Limb (tissue), 2 donors: ENCODE results near the gene UNC80.
A peak's percentile ranks its signal among the peaks of the same experiment; 100 is the strongest.

ENCODE experiments used
- DNase-seq, 2 donors: peaks; one replicate each; pipeline ENCODE4 v3.0.0-alpha.2; 2016; ENCODE audit errors: extremely low spot score in 2 of 2

UNC80 gene

DNA sequence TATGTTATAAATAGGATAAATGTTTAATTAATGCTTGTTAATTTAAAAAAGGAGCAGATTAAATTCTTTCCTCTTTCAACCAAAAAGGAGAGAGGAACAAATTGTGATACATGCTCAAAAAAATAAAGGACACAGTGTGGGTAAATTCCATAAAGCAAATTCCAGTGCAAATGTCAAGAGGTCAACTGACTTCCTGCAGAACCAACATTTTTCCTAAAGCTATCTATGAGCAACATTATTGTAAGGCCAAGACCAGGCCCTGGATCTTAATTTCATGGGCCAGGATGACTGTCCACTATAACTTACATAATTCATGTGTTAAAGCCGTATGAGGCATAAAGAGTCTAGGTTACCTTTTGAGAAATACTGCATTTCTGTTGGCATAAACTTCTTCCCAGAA lies 136.9 kb downstream of the UNC80 start:
- DNase-seq: no peak

DNA sequence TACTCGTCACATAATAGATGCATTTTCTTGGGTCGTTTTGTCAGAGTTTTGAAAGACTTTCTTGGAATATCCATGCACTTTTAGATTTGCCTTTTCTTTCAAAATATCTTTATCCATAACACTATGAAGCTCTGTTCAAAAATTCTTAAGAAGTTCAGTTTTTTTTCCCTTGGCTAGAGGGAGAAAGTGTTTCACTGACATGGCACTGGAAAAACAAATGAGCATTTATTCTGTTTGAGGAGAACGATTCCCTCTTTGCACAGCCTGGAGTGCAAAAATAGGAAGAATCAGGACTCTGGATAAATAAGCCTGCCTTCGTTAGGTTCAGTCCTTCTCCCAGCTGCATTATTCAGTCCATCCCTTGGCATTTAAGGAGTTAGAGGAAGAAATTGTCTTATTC lies 139.9 kb downstream of the UNC80 start:
- DNase-seq: no peak

DNA sequence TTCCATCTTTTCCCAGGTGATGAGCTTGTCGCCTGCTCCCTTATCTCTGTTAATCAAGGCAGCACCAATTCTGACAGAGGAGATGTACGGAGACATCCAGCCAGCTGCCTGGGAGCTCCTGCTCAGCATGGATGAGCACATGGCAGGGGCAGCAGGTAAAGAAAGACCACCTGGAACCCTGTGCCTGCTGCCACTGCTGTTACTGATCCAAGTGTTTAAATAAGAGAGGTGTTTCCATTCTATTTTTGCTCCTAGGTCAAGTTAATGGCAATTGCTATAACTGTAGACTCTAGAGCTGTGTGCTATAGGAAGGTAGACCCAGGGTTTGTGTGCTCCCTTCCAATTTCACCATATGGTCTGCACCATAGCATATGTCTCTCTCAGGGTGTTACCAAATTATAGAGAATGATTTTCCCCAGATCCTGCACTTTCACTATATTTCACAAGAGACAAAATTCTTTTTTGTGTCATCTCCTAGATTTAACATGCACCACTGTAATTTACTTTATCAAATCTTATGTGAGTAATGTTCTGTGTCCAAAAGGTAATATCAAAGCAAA lies 142.2 kb downstream of the UNC80 start:
- DNase-seq: no peak

DNA sequence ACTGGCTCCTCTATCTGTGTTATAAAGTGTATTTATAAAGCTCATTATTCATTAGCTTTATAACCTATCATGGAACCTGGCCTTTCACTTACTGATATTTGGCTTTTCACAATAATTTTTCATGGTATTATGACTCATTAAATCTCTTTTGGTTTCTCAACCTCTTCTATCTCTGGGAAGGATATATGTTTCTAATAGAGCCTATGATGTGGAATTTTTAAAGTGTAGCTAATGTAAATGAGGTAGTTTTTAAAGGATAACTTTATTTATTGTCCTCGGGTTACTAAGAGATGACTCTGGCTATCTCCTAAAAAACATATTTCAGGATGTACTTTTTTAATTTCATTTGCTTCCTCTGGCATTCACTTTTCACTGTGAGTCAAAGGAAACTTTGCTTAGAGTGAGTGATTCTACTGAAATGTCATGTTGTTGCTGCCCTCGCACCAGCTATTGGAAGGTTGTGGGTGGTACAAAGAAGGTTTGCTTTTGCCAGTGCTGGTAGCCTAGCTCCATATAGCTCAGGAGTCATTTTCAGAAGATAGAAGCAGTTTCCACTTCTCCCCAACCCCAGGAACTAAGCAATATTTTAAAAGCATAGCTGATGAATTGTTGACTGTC lies 145.6 kb downstream of the UNC80 start:
- no peak for DNase-seq

DNA sequence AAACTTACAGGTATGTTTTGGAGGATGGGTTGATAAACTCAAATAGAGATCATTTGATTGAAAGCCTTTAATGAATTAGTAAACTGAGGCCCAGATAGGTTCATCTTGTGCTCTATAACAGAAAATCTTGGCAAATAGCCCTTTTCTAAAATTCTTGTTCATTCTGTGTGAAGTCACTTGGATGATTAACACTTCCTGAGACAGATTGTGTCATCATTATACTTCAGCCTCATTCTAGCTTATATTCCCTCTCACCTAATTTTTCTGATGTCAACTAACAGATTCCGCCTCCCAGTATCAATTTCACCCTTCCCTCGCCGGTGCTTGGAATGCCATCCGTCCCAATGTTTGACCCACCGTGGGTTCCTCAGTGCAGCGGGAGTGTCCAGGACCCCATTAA lies 146.6 kb downstream of the UNC80 start:
- DNase-seq: no peak

DNA sequence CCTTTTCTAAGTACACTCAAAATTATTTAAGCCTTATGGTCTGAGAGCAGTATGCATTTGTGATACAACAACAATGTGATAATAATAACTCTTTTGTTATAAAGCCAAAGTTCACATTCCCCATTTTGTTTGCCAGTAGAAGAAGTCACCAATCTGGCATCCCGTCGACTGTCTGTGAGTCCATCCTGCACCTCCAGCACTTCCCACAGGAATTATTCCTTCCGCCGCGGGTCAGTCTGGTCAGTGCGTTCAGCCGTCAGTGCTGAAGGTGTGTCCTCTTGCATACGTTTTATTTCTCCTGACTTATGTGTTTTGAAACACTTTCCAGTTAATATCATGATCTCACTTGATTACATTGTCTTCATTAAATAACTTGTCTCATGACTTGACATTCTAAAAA lies 150.5 kb downstream of the UNC80 start:
- no peak for DNase-seq

DNA sequence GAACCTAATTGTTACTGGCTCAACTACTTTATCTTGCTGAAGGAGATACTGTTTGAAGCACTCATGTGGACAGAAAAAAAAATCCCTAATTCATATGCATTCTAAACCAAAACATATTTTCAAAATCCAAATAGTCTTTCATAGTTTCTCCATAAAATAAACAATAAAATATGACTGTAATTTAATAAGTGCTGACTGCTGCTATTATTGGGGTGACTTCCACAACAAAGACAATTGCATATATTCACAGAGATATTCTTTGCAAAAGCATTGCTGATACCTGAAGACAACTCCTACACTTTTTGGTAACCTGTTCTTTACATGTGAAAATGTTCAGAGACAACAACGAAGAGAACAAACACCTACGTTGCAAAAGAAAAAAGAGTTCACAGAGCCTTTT lies 157.7 kb downstream of the UNC80 start:
- no peak for DNase-seq

DNA sequence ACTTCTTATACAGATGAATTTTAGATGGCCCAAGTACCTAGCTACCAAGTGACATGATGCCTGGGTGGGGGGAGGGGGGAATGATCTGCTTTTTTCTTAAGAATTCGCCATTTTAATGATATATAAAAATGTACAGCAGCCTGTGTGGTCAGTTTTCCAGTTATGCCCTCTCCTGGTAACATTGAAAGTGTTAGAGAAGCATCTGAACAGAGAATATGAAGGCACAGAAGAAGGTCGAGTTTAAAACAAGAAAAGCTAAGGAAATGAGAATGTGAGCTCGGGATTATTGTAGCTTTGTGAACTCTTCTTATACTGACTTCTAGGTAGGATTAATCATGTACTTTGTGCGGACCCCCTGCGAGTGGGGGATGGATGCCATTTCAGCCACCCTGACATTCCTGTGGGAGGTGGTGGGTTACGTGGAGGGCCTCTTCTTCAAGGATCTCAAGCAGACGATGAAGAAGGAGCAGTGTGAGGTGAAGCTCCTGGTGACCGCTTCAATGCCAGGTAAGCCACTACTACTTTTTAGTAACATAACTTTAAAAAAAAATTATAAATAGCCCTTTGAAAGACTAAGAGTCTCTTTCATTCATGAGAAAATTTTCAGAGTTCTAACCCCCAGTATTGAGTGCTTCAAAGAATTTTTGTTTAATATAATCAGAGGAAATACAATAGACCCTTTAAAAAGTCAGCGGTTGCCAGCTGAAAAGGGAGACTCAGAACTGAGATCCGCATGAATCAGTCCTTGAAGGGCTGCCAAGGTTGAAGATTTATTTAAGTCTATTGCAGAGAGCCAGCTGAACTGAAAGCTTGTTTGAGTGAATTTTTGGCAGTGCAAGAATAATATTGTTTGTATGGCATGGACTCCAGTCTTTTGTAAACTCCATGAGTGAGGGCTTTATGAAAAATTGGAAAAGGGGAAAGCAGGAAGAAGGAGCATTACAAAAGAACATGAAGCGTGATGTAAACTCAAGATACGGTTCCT lies 162.2 kb downstream of the UNC80 start:
- peak in 1 of 2 donors; percentile 85 for DNase-seq

DNA sequence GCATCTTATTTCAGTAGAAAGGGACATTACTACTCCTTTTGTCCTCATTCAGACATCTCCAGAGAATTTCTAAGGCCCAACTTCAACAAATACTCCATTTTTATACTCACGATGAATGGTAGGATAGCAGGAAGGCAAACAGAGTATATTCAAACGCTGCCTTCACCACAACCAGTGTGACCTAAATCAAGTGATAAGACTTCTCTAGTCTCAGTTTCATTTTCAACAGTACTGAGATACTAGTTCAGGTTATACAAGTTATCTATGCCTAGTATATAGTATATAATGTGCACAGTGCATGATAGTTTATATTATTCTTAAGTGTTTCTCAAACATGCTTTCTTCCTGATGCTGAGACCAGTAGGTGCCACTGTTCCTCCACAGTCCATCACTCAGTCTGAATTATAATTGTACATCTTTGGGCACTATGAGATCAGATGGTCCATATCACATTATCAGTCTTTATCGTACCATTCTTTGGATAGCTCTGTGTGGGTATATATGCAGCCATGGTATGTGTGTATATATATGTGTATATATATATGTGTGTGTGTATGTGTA lies 164.6 kb downstream of the UNC80 start:
- DNase-seq: no peak

DNA sequence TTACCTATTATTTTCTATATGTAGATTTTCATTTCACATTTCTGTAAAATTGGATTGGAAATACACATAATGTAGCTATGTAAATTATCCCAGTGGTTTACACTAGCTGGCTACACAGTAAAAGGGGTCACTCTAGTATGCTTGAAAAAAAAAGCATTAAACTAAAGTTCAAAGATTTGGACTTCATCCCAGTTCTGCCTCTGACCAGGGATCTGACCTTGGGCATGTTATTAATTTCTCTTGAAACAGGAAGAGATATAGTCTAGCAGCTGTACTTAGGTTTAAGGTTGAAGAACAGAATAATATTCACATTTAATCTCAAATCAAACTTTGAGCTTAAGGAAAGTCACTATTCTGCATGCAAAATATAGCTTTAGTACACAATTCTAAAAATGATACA lies 166.3 kb downstream of the UNC80 start:
- DNase-seq: no peak

DNA sequence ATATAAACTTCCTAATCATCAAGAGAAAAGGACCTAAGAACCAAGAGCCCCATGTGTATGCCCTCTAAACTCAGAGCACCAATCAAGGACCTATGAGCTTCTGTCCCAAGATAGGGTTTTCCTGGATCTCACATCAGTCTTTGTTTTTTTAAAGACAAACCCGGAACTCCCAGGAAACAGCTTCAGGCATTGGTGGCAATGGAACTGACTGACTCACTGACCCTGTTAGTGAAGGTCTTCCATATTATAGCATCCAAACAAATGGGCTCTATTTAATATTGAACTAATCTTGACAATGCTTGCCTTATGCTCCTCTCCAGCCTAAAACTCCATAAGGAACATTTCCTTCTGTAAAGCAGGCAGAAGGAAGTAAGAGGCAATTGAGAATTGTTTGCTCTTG lies 167.3 kb downstream of the UNC80 start:
- DNase-seq: no peak

DNA sequence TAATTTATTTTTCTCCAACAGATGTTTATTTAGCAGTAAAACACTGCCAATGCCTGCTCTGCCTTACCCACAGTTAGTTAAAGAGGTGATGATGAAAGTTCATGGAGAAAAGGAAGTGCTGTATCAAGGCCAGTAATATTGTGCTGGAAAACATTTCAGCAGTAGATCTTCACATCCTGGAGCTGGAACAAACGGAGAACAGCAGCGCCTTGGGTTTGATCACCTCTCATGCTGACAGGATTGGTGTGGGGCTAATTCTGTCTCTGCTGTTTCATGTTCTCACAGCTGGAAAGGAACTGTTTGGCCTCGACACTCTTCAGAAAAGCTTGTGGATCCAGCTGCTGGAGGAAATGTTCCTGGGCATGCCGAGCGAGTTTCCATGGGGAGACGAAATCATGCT lies 169.3 kb downstream of the UNC80 start:
- no peak for DNase-seq

DNA sequence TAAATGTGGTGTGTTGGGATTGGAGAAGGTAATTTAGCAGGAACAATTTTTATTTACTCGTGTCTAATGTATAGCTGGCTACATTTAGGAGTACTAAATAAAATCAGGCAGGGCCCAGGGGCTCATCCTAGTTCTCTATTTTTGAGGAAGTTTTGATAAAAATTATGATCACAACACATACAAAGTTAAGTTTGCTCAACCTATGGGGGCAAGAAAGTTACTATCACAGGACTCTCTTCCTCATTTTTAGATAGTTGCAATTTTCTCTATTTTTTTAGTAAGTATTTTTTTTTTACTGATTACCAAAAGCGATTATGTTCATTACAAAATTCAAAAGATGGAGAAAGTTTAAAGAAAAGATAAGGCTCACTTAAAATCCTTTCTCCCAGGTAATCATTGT lies 170.8 kb downstream of the UNC80 start:
- DNase-seq: no peak

DNA sequence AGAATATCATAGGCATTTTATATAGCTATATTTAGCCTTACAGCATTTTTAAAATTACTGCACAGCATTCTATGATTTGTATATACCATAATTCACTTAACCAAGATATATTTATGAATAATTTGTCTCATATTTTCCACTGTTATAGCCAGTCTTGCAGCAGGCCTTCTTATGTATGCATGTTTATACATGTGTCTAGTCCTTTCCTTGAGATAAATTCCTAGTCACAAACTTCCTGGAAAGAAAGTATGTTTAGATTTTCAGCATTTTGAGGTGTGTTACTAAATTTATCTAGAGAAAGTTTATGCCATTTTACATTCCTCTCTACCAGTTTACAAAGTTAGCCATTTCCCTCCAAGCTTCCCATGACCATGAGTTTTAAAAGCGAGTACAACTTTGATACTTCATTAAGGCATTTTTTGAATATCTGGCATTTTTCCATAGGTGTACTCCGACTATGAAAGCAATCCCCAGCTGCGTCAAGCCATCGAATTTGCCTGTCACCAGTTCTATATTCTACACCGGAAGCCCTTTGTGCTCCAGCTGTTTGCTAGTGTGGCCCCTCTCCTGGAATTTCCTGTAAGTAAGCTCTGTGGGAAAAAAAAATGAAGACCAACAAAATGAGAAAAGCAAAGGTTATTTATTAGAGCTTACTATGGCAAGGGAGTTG lies 171.4 kb downstream of the UNC80 start:
- peak in 1 of 2 donors; percentile 49 for DNase-seq

DNA sequence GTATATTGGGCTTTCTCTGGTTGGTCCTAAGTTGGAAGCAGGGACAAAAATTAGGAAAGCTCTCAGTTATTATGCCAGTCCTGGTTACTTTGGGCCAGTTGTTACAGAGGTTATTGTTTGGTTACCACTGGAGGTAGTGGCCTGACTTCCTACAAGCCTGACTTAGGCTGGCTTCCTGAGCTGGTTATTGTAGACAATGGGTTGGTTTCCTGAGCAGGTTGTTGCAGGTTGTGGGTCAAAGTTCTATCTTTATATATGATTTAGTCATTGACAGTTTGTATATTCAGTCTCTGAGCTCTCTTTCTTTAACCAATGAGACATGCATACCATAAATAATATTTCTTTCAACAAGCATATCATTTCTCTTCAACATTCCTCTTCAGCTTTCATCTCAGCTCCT lies 172.1 kb downstream of the UNC80 start:
- no peak for DNase-seq

DNA sequence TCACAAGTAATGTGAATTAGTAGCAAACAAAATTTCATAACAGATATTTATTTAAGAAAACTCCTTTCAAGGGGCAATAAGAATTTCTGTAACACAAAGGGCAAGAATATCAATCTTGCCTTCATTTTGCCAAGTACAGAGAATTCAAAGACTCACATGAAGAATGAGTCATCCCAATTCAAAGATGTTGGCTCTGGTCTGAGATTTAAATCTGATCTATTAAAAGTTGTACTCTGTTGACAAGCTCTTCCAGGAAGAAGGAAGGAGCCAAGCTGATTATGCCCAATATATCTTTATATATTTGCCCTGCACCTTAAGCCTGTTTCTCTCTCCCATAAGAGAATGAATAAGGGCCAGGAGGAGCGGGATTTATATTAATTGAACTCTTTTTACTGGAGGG lies 174.9 kb downstream of the UNC80 start:
- DNase-seq: no peak

DNA sequence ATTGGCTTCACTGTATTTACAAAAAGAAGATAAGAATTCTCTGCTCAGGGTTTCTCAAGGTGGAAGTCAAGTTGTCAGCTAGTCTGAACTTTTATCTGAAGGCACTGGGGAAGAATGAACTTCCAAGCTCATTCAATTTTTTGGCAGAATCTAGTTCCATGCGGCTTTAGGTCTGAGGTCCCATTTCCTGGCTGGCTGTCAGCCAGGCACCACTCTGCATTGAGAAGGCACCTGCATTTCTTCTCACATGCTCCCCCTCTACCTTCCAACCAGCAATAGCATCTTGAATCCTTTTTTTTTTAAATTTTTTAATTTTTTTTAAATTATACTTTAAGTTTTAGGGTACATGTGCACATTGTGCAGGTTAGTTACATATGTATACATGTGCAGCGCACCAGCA lies 184.6 kb downstream of the UNC80 start:
- DNase-seq: no peak

DNA sequence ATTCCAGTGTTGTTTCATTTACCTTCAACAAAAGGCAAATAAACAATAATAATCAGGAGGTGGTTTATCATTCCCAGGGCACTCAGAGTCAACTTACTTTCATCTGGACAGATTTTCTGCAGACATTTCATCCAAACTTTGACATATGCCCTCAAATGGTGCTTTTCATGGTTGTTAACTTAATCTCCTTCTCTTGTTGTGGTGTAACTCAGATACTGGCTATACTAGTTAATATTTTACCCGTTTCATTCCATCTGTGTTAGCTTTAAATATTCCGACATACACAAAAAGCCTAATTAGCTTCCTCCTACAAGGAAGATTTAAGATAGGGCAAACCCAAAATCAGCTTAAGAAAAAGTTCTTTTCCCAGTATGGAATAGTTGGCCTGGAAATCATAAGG lies 186.4 kb downstream of the UNC80 start:
- no peak for DNase-seq

DNA sequence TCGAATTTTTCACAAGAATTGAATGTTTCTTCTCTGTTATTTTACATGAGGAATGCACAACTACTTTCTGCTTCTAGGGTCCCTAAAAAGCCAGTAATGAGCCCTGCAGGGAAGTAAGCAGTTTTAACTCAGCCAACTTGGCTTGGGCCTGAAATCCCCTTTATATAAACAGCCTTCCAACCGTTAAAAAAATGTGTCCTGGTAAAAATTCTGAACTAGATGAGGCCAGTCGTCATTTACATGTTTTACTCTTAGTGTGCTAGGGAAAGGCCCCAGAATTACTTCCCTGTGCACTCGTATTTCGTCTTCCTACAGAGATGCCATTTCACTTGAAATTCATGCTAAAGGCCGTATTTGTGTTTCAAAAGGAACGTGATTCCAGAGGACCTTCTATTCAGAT lies 188.4 kb downstream of the UNC80 start:
- no peak for DNase-seq

DNA sequence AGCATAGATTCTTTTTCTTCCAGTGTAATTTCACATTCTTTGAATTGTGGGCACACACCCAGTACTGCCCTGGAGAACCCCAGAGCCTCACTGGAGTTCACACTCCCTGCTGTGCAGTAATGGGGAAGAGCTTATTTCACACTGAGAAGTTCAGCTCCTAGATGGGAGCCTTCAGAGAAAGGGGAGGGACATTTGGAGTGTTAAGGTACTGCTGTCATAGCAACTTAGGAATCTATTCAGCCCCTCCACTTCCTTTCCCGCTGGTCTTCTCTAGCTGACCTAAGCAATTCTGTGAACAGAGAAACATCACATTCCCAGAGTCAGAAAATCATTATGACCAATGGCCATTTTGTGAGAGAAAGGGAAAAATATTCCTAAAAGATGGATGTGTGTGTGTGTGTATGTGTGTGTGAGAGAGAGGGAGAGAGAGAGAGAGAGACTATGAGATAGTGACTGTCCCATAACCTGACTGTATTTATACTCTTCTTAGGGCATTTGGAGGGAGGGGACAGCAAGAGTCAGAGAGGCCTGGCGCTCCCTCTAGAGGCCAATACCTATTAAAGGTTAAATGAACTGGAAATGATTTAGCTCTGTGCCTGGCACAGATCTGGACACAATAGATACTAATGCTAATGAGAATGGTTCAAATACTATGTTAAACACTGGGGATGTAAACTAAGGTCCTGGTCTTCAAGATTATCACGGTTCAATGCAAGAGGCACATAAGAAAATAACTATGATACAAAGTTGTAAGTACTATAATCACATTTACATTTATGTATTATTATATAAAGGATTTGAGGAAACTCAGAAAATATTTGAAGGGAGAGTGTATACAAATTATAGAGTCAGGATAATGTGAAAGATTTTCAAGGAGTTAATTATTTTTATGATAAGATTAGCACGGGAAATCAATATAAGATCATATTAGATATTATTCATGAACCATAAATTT lies 189.3 kb downstream of the UNC80 start:
- DNase-seq: peak; percentile 54 to 76

DNA sequence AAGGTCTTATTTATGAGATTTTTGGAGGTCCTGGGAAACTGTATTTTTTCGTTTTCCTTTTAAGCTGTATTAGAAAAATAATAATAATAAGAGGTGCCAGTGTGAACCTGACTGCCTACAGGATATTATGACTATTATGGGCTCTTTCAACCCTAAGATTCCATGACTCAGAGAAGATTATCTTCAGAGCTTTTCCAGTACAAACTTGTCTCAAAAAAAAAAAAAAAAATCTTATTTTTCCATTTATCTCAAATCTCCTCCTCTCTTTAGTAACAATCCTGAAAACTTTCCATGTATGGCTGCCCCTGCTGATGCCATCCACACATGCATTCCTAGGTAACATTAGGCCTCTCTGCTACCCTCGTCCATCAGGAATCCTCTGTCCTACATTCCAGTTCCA lies 194.1 kb downstream of the UNC80 start:
- DNase-seq: no peak
